ENCODE measurements around the gene ITCH.

The ITCH gene

DNA sequence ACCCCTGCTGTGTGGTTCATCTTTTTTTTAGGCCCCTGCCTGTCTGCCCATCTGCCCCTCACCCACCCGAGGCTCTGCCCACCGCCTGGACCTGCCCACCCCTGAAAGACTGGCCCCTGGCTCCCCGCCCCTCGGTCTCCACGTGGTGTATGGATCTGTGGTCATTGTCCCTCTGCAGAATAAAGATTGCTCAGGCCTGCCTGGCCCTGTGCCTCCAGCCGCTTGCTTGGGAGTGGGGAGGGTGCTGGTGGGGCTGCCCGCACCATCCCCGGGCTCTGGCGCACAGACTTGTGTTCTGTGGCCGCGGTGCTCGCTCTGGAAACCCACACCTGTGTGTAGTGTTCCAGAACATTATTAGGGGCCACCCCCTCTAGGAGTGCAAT lies 197.1 kb downstream of the ITCH start:
- no peak for DNase-seq

DNA sequence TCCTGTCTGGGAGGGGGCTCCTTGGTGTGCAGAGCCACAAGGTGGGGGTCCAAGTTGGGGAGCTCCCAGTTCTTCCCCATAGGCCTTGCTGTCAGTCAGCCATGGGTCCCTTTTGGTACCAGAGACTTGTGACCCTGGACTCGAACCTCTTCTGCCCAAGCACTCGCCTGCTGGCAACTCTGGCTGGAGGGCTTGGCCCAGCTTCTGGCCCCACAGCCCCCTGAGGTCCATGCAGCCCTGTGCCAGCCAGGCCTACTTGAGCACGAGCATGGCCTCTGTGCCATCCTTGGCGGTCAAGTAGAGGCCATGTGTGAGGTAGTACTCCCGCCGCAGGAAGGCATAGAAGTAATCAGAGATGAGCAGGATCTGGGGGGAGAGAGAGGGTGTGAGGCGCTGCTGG lies 197.5 kb downstream of the ITCH start:
- no peak for DNase-seq
